ENCODE results near the gene CUL9.

Gene CUL9

DNA sequence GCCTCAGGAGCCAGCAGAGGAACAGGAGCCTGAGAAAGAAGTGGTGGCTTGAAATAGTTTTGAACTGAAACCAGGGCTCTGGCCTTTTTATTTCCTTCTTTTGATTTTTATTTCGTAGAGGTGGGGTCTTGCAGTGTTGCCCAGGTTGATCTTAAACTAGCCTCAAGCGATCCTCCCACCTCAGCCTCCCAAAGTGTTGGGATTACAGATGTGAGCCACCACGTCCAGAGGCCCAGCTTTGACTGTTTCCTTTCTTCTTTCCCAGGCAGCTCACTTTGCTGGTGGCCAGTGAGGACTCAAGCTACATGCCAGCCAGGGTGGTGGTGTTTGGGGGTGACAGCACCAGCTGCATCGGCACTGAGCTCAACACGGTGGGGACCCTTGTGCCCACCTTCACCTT, 20.5 kb downstream of the CUL9 start:
- no peak for DNase-seq

DNA sequence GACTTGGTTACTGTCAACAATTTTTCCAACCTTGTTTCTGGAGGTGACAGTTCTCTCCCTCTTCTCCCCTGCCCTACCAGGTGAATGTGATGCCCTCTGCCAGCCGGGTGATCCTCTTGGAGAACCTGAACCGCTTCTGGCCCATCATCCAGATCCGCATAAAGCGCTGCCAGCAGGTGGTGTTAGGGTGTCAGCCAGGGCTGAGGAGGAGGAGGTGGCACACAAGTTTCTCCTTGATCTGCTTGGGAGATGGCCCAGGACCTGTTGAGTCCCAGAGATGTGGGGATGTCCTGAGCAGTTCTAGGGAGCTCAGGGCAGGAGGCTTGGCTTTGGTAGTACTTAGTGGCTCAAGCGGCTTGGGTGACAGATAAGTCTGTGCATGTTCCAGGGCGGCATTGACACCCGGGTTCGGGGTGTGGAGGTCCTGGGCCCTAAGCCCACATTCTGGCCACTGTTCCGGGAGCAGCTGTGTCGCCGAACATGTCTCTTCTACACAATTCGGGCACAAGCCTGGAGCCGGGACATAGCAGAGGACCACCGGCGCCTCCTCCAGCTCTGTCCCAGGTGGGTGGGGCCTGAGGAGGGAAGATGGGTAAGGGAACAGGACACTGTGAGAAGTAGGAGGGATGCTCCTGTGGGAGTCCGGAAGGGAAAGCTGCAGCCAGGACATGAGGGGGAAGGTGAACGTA, 21.2 kb downstream of the CUL9 start:
- DNase-seq = no peak

DNA sequence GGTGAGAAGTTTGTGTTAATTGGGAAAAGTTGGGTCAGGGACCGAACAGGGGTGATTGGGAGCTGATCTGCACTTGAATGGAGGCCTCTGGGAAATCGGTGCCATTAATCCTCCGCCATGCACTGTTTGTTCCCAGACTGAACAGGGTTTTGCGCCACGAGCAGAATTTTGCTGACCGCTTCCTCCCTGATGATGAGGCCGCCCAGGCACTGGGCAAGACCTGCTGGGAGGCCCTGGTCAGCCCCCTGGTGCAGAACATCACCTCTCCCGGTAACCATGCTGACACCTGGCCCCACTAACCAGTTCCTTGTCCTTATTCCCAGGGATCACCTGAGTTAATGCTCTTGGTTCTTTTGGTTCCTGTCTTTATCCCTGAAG, 21.7 kb downstream of the CUL9 start:
- DNase-seq = no peak

DNA sequence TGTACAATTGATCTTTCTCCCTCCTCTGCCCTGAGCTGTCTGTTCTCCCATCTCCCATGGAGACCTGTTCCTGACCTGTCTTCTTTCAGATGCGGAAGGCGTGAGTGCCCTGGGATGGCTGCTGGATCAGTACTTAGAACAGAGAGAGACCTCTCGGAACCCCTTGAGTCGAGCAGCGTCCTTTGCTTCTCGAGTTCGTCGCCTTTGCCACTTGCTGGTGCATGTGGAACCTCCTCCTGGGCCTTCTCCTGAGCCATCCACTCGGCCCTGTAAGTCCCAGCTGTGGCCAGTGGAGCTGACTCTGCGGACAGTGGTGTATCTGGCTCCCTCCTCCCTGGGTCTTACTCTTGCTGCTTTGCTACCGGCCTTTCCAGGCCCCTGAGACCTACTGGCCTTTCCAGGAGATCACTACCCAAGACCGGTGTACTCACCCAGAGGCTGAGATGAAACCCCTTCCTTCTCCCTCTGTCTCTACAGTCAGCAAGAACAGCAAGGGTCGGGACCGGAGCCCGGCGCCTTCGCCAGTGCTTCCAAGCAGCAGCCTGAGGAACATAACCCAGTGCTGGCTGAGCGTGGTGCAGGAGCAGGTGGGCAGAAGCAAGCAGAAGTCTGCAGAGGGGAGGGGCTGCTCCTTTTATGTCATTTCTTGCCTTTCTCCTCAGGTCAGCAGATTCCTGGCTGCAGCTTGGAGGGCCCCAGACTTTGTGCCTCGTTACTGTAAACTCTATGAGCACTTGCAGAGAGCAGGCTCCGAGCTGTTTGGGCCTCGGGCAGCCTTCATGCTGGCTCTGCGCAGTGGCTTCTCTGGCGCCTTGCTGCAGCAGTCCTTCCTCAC, 22.5 kb downstream of the CUL9 start:
- DNase-seq = no peak

DNA sequence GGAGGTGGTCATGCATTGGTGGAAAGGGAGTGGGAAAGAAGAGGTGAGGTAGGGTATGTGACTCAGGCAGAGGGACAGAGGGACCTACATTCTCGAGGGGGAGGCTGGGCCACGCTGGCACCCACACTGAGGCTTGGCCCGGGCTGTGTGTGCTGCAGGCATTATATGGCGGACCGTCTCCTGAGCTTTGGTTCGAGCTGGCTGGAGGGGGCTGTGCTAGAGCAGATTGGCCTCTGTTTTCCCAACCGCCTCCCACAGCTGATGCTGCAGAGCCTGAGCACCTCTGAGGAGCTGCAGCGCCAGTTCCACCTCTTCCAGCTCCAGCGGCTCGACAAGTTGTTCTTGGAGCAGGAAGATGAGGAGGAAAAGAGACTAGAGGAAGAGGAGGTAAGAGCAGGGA, 23.9 kb downstream of the CUL9 start:
- DNase-seq = no peak

DNA sequence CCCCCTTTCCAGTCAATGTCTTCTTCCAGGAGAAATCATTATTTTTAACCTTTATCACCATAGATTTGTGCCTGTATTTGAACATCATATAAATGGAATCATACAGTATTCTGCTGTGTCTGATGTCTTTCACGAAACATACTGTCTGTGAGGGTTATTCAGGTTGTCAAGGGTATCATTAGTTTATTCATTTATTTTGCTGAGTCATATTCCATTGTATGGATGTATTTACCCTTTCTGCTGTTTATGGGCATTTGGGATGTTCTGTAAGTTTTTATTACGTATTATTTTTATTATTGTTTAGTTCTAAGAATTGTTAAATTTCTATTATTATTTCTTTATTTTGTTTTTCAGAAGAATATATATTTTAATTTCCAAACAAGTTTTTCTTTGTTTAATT, 25.3 kb downstream of the CUL9 start:
- DNase-seq = no peak

DNA sequence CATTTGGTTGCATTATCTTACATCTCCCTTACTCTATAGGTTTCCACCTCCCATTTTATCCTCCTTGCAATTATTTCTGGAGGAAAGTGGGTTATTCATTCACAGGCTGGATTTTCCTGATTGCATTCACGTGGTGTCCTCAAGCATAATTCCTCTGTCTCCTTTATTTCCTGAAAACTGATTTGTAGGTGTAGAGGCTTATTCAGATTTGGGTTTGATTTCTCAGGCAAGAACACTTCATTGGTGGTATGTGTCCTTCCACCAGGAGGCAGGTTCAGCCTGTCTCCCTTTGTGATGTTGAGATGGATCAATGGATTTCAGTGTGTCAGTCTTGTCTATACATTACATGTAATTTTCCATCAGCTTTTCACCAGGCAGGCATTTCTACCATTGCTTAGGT, 30.0 kb downstream of the CUL9 start:
- no peak for DNase-seq

DNA sequence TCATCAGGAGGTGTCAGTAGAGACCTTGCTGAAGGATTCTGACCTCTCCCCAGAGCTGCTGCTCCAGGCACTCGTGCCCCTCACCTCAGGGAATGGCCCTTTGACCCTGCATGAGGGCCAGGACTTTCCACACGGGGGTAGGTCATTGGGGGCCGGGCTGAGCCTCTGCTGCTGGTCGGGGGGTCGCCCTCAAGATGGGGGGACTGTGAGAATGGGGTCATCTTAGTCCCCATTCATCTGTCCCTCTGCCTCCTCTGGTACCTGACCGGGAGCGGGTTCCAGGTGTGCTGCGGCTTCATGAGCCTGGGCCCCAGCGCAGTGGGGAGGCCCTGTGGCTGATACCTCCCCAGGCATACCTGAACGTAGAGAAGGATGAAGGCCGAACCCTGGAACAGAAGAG, 31.4 kb downstream of the CUL9 start:
- no peak for DNase-seq

DNA sequence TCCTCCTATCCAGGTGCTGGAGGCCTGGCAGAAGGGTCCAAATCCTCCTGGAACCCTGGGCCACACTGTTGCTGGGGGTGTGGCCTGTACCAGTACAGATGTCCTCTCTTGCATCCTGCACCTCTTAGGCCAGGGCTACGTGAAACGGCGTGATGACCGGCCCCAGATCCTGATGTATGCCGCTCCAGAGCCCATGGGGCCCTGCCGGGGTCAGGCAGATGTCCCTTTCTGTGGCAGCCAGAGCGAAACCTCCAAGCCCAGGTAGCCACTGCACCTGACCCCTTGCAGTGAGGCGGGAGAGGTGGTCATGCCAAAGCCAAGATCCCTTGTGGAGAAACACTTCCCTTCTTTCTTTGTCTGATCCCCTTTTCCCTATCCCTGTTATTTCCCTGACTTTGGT, 33.1 kb downstream of the CUL9 start:
- DNase-seq = no peak

DNA sequence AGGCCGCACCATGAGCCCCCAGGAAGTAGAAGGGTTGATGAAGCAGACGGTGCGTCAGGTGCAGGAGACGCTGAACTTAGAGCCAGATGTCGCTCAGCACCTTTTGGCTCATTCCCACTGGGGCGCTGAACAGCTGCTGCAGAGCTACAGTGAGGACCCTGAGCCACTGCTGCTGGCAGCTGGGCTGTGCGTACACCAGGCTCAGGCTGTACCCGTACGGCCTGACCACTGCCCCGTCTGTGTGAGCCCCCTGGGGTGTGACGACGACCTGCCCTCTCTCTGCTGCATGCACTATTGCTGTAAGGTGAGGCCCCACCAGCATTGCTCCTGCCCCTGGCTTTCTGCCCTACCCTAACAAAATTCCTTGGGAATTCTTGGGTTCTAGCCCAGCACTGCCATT, 34.2 kb downstream of the CUL9 start:
- DNase-seq = no peak

DNA sequence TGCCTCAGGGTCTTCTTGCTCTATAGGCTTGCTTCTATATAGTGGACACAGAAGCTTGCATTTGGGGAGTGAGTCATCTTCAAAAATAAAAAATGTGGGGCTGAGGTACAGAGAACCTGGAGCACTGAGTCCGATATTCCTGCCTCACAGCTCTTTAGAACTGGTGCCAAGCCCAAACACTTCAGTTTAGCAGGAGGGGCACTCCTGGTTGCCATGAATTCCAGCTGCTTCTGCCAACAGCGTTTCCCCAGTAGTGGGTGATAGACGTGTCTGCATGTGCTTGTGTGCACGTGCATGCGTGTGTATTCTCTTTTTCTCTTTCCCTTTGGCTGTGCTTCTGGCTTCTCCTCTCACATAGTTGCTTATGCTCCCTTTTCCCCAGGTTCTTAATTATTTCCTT, 35.4 kb downstream of the CUL9 start:
- DNase-seq = no peak

DNA sequence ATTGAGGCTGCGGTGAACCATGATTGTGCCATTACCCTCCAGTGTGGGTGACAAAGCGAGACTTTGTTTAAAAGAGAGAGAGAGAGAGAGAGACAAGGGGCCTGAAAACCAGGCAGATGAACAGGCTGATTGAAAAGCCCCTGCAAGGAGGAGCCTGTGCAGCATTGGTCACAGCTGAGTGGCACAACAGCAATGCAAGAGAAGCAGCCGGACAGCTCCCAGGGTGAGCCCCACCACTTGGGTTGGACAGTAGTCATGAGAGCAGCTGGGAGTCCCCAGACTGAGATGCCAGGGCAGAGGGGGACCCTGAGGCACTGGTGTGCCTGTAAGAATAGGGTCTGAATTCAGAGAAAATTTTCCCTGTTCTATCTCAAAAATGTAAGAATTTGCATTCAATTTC, 37.1 kb downstream of the CUL9 start:
- DNase-seq = no peak

DNA sequence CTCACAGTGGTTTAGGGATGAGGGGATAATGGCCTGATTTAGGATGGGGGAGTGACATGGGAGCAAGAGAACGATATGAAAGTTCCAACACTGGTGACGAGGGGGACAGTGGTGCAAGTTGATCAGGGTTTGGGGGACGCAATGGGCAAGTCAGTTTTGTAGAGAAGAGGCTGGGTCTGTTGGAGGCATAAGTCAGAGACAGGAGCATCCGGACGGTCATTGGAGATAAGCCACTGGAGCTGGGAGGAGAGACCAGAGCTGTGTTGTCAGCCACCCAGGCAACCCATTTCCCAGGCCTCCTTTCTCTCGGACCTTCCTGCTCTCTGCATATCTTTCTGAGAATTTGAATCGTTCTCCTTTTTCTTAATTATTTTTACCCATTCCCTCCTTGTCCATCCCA, 37.8 kb downstream of the CUL9 start:
- no peak for DNase-seq

DNA sequence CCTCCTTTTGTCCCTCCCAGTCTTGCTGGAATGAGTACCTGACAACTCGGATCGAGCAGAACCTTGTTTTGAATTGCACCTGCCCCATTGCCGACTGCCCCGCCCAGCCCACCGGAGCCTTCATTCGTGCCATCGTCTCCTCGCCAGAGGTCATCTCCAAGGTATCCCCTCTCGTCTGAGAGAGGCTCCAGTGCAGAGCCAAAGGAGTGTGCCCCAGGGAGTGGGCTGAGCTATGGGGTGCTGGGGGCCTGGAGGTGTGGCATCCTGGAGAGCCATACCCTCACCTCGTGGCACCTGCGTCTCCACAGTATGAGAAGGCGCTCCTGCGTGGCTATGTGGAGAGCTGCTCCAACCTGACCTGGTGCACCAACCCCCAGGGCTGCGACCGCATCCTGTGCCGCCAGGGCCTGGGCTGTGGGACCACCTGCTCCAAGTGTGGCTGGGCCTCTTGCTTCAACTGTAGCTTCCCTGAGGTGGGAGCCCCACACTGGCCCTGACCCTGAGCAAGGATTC, 38.5 kb downstream of the CUL9 start:
- no peak for DNase-seq

DNA sequence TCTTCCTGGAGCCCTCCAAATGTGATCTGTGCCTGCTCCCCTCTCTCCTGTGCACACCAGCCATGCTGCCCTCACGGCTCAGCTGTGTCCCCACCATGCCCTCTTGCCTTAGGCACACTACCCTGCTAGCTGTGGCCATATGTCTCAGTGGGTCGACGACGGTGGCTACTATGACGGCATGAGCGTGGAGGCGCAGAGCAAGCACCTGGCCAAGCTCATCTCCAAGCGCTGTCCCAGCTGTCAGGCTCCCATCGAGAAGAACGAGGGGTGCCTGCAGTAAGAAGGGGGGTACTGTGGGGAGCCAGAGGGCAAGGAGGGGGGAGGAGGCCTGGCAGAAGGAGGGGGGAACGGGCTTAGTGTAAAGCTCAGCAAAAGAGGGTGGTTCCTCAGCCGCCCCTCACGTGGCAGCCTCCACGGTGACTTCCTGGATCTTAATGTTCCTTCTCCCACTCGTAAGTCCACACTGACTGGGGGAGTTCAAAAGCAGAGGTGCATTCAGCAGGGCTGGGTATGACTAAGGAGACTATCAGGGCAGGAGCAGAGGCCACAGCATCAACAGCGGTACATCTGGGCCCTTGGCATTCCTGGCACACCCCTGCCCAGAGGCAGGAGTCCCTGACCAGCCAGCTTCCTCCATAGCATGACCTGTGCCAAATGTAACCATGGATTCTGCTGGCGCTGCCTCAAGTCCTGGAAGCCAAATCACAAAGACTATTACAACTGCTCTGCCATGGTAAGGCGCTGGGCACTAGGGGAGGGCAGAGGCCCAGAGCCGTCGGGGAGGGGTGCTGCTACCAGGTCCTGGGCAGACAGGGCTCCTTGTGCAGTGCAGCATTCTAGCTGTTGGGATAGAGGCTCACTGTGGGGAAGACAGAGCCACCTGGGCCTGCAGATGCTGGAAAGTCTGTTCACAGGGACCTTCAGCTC, 39.3 kb downstream of the CUL9 start:
- DNase-seq = no peak

DNA sequence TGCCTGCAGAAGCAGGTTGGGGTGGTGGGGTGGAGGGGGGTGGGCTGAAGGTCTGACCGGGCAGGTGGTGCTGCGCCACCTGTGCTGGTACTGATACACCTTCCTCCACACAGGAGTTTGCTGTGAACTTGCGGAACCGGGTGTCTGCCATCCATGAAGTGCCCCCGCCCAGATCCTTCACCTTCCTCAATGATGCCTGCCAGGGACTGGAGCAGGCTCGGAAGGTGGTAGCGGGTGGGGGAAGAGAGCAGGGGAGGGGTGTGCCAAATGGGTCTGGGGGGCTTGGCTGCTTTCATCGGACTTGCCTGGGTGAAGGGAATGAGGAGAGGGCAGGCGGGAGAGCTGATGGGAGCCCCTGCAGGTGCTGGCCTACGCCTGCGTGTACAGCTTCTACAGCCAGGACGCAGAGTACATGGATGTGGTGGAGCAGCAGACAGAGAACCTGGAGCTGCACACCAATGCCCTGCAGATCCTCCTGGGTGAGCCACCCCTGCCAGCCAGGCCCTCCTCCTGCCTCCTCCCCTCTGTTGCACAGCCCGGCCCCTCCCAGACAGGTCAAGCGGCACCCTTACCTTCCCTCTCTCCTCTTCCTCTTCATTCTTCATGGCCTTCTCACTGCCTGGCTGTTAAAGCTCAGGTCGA, 40.5 kb downstream of the CUL9 start:
- no peak for DNase-seq

DNA sequence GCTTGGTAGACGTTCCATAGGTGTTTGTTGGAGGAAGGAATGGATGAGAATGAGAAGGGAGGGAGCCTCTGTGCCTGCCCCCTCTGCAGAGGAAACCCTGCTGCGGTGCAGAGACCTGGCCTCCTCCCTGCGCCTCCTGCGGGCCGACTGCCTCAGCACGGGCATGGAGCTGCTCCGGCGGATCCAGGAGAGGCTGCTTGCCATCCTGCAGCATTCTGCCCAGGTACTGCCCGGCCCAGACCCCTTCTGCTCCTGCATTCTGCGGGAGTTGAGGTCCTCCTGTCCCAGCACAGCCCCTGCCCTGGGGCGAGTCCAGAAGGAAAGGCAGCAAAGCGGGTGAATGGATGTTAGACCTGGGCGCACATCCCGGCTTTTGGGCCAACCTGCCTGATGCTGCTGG, 41.2 kb downstream of the CUL9 start:
- no peak for DNase-seq

DNA sequence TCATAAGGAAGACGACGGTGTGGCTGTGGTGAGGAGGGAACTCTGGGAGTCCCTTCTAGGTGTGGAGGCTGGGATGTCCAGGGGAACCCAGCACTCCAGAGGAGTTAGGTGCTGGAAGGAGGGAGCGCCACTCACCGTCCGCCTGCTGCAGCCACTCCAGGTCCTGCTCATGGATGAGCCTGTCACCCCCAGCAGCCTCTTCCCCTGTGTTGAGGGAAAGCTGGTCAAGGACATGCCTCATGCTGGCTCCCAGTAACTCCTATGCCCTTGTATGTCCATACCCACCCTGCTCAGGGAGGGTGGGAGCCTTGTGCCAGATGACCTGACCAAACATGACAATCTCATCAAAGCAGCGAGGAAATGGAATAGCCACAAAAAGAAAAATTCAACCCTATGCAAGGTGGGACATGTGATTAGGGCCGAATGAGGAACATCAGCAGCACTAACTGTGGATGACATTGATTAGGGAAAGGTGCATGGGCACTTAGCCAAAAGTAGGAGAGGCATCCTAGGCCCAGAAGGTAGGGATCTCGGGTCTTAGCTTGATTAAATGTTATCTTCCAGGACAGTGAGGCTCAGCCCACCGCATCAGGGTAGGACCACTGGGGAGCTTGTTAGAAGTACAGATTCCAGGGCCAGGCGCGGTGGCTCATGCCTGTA, 44.3 kb downstream of the CUL9 start:
- DNase-seq = no peak

DNA sequence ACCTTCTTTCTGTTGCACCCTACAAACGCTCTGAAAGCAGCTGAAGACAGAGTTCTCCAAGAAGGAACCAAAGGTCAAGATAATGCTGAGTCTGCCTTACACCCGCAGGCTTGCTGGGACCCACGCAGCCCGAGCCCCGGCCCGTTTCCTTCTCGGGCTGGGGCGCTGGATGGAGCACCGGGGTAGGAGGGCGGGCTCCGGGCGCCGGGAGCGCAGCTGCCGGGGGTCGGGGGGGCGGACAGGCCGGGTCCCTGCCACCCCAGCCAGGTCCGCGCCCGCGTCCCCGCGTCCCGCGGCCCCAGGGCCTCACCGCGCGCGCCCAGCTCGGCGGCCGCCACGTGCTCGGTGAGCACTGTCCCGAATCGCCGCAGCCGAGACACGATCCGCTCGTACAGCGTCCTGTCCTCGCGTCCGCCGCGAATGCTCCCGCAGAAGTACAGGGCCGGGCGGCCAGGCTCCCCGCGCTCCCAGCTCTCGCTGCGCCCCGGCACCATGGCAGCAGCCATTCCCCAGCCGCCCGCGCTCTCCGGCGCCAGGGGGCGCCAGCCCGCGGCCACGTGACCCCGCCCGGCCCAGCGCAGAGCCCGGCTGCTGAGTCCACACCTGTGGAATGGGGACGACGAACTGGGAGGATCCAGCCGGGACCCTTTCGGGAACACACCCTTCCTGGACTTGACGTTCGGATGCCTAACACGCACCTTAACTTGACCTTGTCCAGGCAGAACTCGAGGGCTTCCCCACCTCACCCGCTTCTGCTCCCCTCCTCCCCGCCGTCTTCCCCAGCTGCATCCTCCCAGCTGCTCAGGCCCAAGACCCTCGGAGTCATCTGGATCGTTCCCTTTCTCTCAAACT, 47.2 kb downstream of the CUL9 start, which contains the start of gene DNPH1:
Gene DNPH1 (minus strand): TSS at position 531 of the 852 bp plus-strand sequence. CDS start 25 bp downstream, at position 506.
- DNase-seq = peak; percentile 65

DNA sequence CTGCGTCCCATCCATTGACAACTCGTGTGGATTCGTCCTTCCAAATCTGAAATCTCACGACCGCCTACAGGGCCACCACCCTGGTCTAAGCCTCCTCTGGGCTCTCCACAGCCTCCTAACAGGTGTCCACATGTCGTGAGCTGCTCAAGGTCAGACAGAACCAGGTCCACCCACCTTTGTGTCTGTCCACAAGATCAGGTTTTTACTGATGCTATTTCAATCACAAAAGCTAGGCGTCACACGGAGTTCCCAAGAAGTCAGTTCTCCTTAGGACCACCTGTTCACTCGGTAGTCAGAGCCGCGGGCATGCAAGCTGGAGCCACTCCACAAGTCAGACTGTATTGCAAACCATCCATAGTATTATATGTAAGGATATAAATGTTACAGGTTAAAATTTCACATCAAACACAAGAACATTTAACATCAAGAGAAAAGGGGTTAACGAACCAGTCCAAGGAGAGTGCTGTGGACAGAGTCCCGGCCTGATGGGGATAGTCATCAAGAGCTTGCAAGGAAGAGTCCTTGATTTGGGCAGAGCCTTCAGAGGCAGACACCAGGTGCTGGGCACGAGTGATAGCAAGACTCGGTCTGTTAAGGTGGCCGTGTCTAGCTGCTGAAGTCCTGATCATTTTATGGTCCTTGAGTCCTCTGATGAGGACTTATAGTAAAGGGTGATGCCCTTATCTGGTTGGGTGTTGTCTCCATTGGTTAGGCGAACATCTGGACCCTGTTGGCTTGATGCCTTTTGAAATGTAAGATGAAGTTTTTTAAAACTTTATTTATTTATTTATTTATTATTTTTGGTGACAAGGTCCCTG, 48.0 kb downstream of the CUL9 start:
- DNase-seq = no peak
